ENCODE data around the gene SIRT1.

Gene SIRT1

GRCh38 chr10:67923551-67923950 is 39.1 kb downstream of the SIRT1 start:
- TF ChIP-seq CTCF (IDR thresholded peaks at IDR 0.05; ENCODE audit: low read depth, low read length): no peak
- no peak overlapping the region for H3K4me3 ChIP-seq (ENCODE audit: low read depth, low read length)
- in situ Hi-C loops (cut with HindIII; ENCODE audit: low sequenced_read_pairs): no loop called here
- DNase-seq (ENCODE audit: low read depth, low spot score): no peak

GRCh38 chr10:67924136-67924535 is 39.7 kb downstream of the SIRT1 start:
- in situ Hi-C loops (cut with HindIII; ENCODE audit: low sequenced_read_pairs): no loop called here
- TF ChIP-seq CTCF (IDR thresholded peaks at IDR 0.05; ENCODE audit: low read depth, low read length): no peak
- DNase-seq (ENCODE audit: low read depth, low spot score): no peak
- H3K4me3 ChIP-seq (ENCODE audit: low read depth, low read length): no peak overlapping the region

DNA sequence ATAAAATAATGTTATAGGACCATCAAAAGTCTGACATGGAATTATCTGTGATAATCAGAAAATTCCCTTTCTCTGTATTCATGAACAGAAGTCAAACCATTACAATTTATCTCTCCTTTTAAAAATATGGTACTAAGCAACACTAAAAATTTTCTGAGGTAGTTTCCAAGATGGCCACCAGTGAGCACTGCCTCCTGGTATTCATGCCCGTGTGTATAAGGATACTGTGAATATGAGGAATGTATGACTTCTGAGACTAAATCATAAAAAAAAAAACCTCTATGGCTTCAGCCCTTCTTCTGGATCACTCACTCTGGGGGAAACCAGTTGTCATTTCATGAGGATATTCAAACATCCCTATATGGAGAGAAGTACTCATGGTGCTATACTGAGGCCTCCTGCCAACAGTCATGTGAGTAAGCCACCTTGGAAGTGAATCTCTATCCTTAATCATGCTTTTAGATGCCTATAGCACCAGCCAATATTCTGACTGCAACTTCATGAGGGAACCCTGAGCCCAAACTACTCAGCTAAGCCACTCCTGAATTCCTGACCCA is 41.1 kb downstream of the SIRT1 start:
- in situ Hi-C loops (cut with HindIII; ENCODE audit: low sequenced_read_pairs): no loop called here
- no peak overlapping the region for H3K4me3 ChIP-seq (ENCODE audit: low read depth, low read length)
- peak; percentile 16 for DNase-seq (ENCODE audit: low read depth, low spot score)
- TF ChIP-seq CTCF (IDR thresholded peaks at IDR 0.05; ENCODE audit: low read depth, low read length): no peak

DNA sequence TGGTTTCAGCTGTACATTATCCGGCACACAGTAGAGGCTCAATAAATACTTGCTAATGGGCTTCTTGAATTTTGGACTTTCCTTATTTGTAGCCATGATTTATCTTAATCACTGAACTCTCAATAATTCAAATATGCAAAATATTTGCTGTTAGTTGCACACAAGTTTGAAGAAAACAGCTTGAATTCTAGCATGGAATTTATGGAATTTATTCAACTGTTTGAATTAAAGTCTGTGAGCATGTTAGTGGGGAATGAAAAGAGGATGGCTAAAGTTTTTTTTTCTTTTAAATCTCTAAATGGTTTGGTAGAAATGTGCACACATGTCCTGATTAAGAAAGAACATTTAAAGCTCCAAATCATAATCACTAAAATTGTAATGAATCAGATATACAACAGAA is 42.5 kb downstream of the SIRT1 start:
- in situ Hi-C loops (cut with HindIII; ENCODE audit: low sequenced_read_pairs): no loop called here
- DNase-seq (ENCODE audit: low read depth, low spot score): no peak
- no peak overlapping the region for H3K4me3 ChIP-seq (ENCODE audit: low read depth, low read length)
- TF ChIP-seq CTCF (IDR thresholded peaks at IDR 0.05; ENCODE audit: low read depth, low read length): no peak

GRCh38 chr10:67933199-67933598 is 48.7 kb downstream of the SIRT1 start:
- no peak for TF ChIP-seq CTCF (IDR thresholded peaks at IDR 0.05; ENCODE audit: low read depth, low read length)
- in situ Hi-C loops (cut with HindIII; ENCODE audit: low sequenced_read_pairs): no loop called here
- no peak for DNase-seq (ENCODE audit: low read depth, low spot score)
- H3K4me3 ChIP-seq (ENCODE audit: low read depth, low read length): no peak overlapping the region

- in situ Hi-C loops (cut with HindIII; ENCODE audit: low sequenced_read_pairs): no loop called here
- DNase-seq (ENCODE audit: low read depth, low spot score): no peak
- H3K4me3 ChIP-seq (ENCODE audit: low read depth, low read length): no peak overlapping the region
- no peak for TF ChIP-seq CTCF (IDR thresholded peaks at IDR 0.05; ENCODE audit: low read depth, low read length)
Measured at GRCh38 chr10:67934336-67934735, 49.9 kb downstream of the SIRT1 start.

DNA sequence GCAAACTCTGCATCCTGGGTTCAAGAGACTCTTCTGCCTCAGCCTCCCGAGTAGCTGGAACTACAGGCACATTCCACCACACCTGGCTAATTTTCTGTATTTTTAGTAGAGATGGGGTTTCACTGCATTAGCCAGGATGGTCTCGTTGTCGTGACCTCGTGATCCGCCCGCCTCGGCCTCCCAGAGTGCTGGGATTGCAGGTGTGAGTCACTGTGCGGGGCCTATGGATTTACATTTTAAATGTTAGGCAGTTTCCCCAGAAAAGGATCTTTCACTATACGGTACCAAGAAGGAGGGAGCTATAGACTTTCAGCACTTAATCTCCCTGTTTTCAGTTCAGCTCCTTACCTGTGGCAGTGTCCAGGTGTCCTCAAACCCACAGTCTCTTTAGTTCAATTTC is 50.8 kb downstream of the SIRT1 start:
- no peak for DNase-seq (ENCODE audit: low read depth, low spot score)
- in situ Hi-C loops (cut with HindIII; ENCODE audit: low sequenced_read_pairs): no loop called here
- H3K4me3 ChIP-seq (ENCODE audit: low read depth, low read length): no peak overlapping the region
- TF ChIP-seq CTCF (IDR thresholded peaks at IDR 0.05; ENCODE audit: low read depth, low read length): no peak

Data from astrocyte of the spinal cord (primary cell).